AG10803 (cell line): ENCODE results near the gene ARRDC2.

Source experiments
- DNase-seq: peaks from one replicate; pipeline ENCODE4 v3.0.0; 2010; ENCODE audit warnings: low read depth
- H3K4me3 ChIP-seq: 2 replicates; pipeline ENCODE4 v1.5.1; 2011; ENCODE audit warnings: mild to moderate bottlenecking, low read length, control low read depth
- CTCF ChIP-seq: conservative IDR thresholded peaks from 2 replicates; pipeline ENCODE4 v1.5.1; 2011; ENCODE audit warnings: mild to moderate bottlenecking, low read length, control low read depth, inconsistent platforms

Gene ARRDC2

GRCh38 chr19:17989425-17990094 is 18.4 kb upstream of the ARRDC2 start:
- TF ChIP-seq CTCF, result no peak

DNA sequence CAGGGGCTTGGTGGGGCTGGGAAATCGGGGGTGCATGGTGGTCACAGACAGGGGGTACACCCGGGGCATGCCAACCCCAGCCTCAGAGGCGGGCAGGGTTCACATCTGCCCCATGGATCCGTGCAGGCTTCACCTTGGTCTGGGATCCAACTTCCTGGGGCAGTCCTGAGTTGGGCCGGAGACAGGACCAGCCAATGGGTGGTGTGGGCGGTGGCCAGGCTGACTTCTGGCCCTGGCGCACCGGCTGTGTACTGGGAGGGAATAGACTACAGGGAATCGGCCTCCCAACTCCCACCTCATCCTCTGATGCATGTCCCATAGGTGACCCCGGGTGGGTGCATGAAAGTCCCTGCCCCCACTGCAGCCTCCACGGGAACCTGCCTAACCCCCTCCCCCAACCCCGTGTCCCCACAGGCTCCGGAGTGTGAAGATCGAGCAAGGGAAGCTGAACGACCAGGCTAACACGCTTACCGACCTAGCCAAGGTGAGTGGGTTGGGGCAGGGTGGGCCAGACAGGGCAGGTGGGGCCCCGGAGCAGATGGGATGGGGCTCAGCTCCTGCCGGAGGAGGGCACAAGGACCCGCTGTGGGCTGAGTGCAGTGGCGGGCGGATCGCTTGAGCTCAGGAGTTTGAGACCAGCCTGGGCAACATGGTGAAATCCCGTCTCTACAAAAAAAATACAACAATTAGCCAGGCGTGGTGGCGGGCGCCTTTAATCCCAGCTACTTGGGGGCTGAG is 14.7 kb upstream of the ARRDC2 start:
- no peak for DNase-seq
- H3K4me3 ChIP-seq, result no peak overlapping the region
- TF ChIP-seq CTCF, result no peak

More at GRCh38 chr19:17989425-17990094, 18.4 kb upstream of the ARRDC2 start:
- no peak overlapping the region for H3K4me3 ChIP-seq
- no peak for DNase-seq

DNA sequence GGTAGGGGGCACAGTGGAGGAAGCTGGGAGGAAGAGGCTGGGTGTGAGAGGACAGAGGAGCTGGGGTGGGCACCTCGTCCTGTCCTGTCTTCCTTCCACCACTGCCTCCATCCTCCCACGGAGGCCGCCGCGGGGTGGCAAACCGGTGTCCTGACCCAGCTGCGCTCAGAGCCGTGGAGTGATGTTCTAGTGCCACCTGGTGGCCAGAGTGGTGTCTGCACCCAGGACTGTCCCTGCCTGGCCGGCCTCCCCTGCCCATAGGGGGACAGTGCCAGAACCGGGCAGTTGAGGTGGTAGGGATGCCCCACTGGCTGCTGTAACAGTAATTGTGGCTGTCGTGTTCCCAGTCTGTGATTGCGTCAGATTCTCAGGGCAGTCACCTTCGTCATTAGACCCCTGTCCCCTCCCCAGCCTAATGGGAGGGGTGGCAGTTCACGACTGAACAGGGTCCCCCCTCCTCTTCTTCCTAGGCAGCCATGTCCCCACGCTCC is 11.1 kb upstream of the ARRDC2 start:
- peak; percentile 57 for DNase-seq
- H3K4me3 ChIP-seq, result no peak overlapping the region
- TF ChIP-seq CTCF, result peak; percentile 93

- H3K4me3 ChIP-seq, result no peak overlapping the region
- TF ChIP-seq CTCF, result peak; percentile 6; the same call in 1 of the 2 replicates
- DNase-seq, result no peak
Observed at GRCh38 chr19:17997969-17998826, 9.8 kb upstream of the ARRDC2 start.

GRCh38 chr19:17998827-17999150 is 9.2 kb upstream of the ARRDC2 start:
- DNase-seq, result no peak
- no peak overlapping the region for H3K4me3 ChIP-seq
- no peak for TF ChIP-seq CTCF

DNA sequence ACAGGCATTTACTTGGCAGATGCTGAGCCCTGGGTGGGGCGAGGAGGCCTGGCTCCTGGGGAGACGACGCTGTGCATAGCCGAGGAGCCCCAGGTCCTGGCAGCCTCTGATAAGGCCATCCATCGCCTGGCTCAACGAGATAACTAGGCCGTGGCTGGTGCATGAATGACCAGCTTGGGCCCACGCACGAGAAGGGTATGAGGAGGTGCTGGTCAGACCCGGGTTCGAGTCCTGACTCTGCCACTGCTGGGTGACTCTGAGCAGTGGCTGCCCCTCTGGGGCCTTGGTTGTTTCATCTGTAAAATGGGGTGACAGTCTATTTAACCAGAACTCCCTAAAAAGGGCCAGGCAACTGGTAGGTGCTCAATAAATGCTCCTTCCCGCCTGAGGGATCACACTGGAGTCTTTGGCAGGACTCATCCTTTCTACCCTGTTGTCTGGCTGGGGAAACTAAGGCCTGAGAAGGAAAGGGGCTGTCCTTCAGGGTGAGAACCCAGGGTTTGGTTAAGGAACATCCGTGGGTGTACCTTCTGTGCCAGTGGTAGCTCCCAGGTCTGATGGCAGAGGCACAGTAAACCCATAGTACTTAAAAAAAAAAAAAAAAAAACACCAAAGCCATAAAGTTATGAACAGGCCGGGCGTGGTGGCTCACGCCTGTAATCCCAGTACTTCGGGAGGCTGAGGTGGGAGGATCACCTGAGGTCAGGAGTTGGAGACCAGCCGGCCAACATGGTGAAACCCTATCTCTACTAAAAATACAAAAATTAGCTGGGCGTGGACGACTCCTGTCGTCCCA is 8.1 kb upstream of the ARRDC2 start:
- TF ChIP-seq CTCF, result no peak
- H3K4me3 ChIP-seq, result no peak overlapping the region
- no peak for DNase-seq
